Neural progenitor cell (in vitro differentiated cells): Measurements from ENCODE around the gene AZIN2. TPM values are rescaled to one million over a fixed set of nuclear protein-coding genes. Genes with fewer than 3 reads are reported as not detected.

Source experiments
- DNase-seq: peaks from one replicate; pipeline ENCODE4 v3.0.0-alpha.2; 2016; ENCODE audit warnings: low spot score
- H2AFZ ChIP-seq: fragments of 200-600 bp; sonication (generic); replicated peaks from 2 replicates; pipeline ENCODE4 v1.6.1; 2016; ENCODE audit warnings: antibody characterized with exemption
- H3F3A ChIP-seq: fragments of 200-600 bp; sonication (generic); 2 replicates; pipeline ENCODE4 v1.6.1; 2016; ENCODE audit warnings: antibody characterized with exemption, low read depth
- H3K27ac ChIP-seq: fragments of 200-600 bp; sonication (generic); 2 replicates; pipeline ENCODE4 v1.5.1; 2016; ENCODE audit warnings: mild to moderate bottlenecking
- H3K27me3 ChIP-seq: fragments of 200-600 bp; sonication (generic); 2 replicates; pipeline ENCODE4 v1.6.1; 2016; ENCODE audit warnings: mild to moderate bottlenecking, moderate library complexity
- H3K36me3 ChIP-seq: fragments of 200-600 bp; sonication (generic); 2 replicates; pipeline ENCODE4 v1.5.1; 2016
- H3K4me1 ChIP-seq: fragments of 200-600 bp; sonication (generic); 2 replicates; pipeline ENCODE4 v1.6.1; 2016; ENCODE audit warnings: mixed run types
- H3K4me2 ChIP-seq: fragments of 200-600 bp; sonication (generic); 2 replicates; pipeline ENCODE4 v1.6.1; 2016
- H3K4me3 ChIP-seq: fragments of 200-600 bp; sonication (generic); 2 replicates; pipeline ENCODE4 v1.5.1; 2016
- H3K79me2 ChIP-seq: fragments of 200-600 bp; sonication (generic); 2 replicates; pipeline ENCODE4 v1.6.1; 2016; ENCODE audit warnings: low read depth
- H3K9ac ChIP-seq: fragments of 200-600 bp; sonication (generic); 2 replicates; pipeline ENCODE4 v1.6.1; 2016
- H3K9me3 ChIP-seq: fragments of 200-600 bp; sonication (generic); 2 replicates; pipeline ENCODE4 v1.5.1; 2016; ENCODE audit warnings: low read depth
- H4K20me1 ChIP-seq: fragments of 200-600 bp; sonication (generic); 2 replicates; pipeline ENCODE4 v1.6.1; 2016; ENCODE audit warnings: low read depth
- H3K27ac Mint-ChIP-seq: 3 replicates; pipeline ENCODE4 v1.8.0; 2021; ENCODE audit warnings: mixed read lengths
- H3K27me3 Mint-ChIP-seq: 2 replicates; pipeline ENCODE4 v1.8.0; 2022; ENCODE audit warnings: low read depth, mild to moderate bottlenecking, inconsistent platforms, moderate library complexity, mixed read lengths; ENCODE audit not compliant: insufficient read depth
- H3K36me3 Mint-ChIP-seq: 3 replicates; pipeline ENCODE4 v1.8.0; 2021; ENCODE audit warnings: mixed read lengths
- H3K4me1 Mint-ChIP-seq: 3 replicates; pipeline ENCODE4 v1.8.0; 2021; ENCODE audit warnings: mixed read lengths
- H3K4me3 Mint-ChIP-seq: 3 replicates; pipeline ENCODE4 v1.8.0; 2021; ENCODE audit warnings: mild to moderate bottlenecking, moderate library complexity, mixed read lengths
- H3K9me3 Mint-ChIP-seq: 3 replicates; pipeline ENCODE4 v1.8.0; 2020; ENCODE audit warnings: mixed read lengths
- CTCF ChIP-seq: fragments of 200-600 bp; sonication (generic); IDR thresholded peaks from 2 replicates; pipeline ENCODE4 v1.5.1; 2017; ENCODE audit warnings: antibody characterized with exemption, mild to moderate bottlenecking
- EZH2 ChIP-seq: fragments of 200-600 bp; sonication (generic); IDR thresholded peaks from 2 replicates; pipeline ENCODE4 v1.6.1; 2017; ENCODE audit warnings: antibody characterized with exemption, mild to moderate bottlenecking, moderate library complexity
- EZH2phosphoT487 ChIP-seq: fragments of 200-600 bp; sonication (generic); IDR thresholded peaks from 2 replicates; pipeline ENCODE4 v1.6.1; 2017; ENCODE audit warnings: antibody characterized with exemption
- total RNA-seq: library from RNA; depleted of rRNA; stranded (reverse); fragments of >200 nt; gene quantifications from 2 replicates; pipeline ENCODE4 v1.2.3, GENCODE V29; 2015; ENCODE audit warnings: low replicate concordance

The AZIN2 gene
- total RNA-seq, 1 donor from 2014 or later, result 1.3 TPM

- Histone ChIP-seq H3K4me1 (no peaks in the 10 kb centered on the region), H3F3A (no peaks in the 10 kb centered on the region), H3K4me2 (no peak overlapping the region), H3K79me2 (no peaks in the 10 kb centered on the region), H3K27me3 (no peaks in the 10 kb centered on the region), H3K4me3 (no peak overlapping the region), H3K9ac (no peak overlapping the region), H3K9me3 (no peaks in the 10 kb centered on the region), H4K20me1 (no peaks in the 10 kb centered on the region), H3K27ac (no peak overlapping the region), H2AFZ (no peak overlapping the region), H3K36me3 (no peaks in the 10 kb centered on the region)
- no peak overlapping the region for H3K27ac Mint-ChIP-seq
- peaks cover 8% of the 10 kb centered on the region for H3K27me3 Mint-ChIP-seq
- peaks cover 13% of the 10 kb centered on the region for H3K4me1 Mint-ChIP-seq
- no peak for TF ChIP-seq EZH2
- TF ChIP-seq EZH2phosphoT487, result no peak
- TF ChIP-seq CTCF, result no peak
- DNase-seq, result no peak
- peaks cover 2% of the 10 kb centered on the region for H3K36me3 Mint-ChIP-seq
- peaks cover 11% of the 10 kb centered on the region for H3K9me3 Mint-ChIP-seq
- no peak overlapping the region for H3K4me3 Mint-ChIP-seq
Observed at GRCh38 chr1:33047839-33048305, 33.1 kb upstream of the AZIN2 start.

DNA sequence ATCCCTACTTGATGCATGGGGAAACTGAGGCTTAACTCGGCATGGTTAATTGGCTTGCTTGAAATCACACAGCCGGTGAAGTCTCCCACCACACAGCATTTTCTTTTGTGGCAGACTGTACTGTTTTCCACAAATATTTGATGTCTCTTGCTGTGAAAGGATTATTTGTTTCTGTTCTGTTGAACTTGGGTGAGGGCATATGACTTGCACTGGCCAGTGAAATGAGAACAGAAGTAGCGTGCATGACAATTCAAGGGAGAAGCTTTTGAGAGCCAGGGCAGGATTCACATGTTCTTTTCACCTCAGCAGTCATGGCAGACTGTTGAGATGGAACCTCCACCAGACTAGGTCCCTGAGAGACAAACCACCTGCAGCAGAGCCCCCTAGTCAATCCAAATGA lies 32.5 kb upstream of the AZIN2 start:
- H4K20me1 ChIP-seq, result no peaks in the 10 kb centered on the region
- no peak for TF ChIP-seq EZH2phosphoT487
- no peak for TF ChIP-seq CTCF
- no peak for TF ChIP-seq EZH2
- no peak overlapping the region for H3K4me3 ChIP-seq
- H3K9me3 Mint-ChIP-seq, result peaks cover 12% of the 10 kb centered on the region
- H3K36me3 ChIP-seq, result no peaks in the 10 kb centered on the region
- no peaks in the 10 kb centered on the region for H3F3A ChIP-seq
- H3K27ac ChIP-seq, result no peak overlapping the region
- H3K4me2 ChIP-seq, result no peak overlapping the region
- H3K27me3 ChIP-seq, result no peaks in the 10 kb centered on the region
- H3K36me3 Mint-ChIP-seq, result peaks cover 2% of the 10 kb centered on the region
- H3K4me1 ChIP-seq, result no peaks in the 10 kb centered on the region
- H2AFZ ChIP-seq, result no peak overlapping the region
- no peaks in the 10 kb centered on the region for H3K9me3 ChIP-seq
- H3K27ac Mint-ChIP-seq, result no peak overlapping the region
- peaks cover 13% of the 10 kb centered on the region for H3K4me1 Mint-ChIP-seq
- H3K4me3 Mint-ChIP-seq, result no peak overlapping the region
- no peak for DNase-seq
- no peak overlapping the region for H3K9ac ChIP-seq
- peaks cover 4% of the 10 kb centered on the region for H3K27me3 Mint-ChIP-seq
- H3K79me2 ChIP-seq, result no peaks in the 10 kb centered on the region

GRCh38 chr1:33049371-33049770 lies 31.6 kb upstream of the AZIN2 start:
- Histone ChIP-seq H2AFZ (no peak overlapping the region), H3K4me3 (no peak overlapping the region), H3K4me2 (no peak overlapping the region), H3K4me1 (no peaks in the 10 kb centered on the region), H4K20me1 (no peaks in the 10 kb centered on the region), H3K36me3 (no peaks in the 10 kb centered on the region), H3F3A (no peaks in the 10 kb centered on the region), H3K27me3 (no peaks in the 10 kb centered on the region), H3K79me2 (no peaks in the 10 kb centered on the region), H3K27ac (no peak overlapping the region), H3K9me3 (no peaks in the 10 kb centered on the region), H3K9ac (no peak overlapping the region)
- Mint-ChIP-seq H3K9me3 (peaks cover 16% of the 10 kb centered on the region), H3K27me3 (peaks cover 4% of the 10 kb centered on the region), H3K36me3 (peaks cover 2% of the 10 kb centered on the region), H3K4me3 (no peak overlapping the region), H3K27ac (no peak overlapping the region), H3K4me1 (peaks cover 13% of the 10 kb centered on the region)
- no peak for DNase-seq
- TF ChIP-seq CTCF (no peak), EZH2phosphoT487 (no peak), EZH2 (no peak)
